GM12878 (cell line): ENCODE data around the gene LEMD3. TPM values are rescaled to one million over a fixed set of nuclear protein-coding genes. Genes with fewer than 3 reads are reported as not detected.

Experiments used
- ATAC-seq: fragments of 200-7000 bp; cut with Tn5 transposase; 3 replicates; pipeline ENCODE4 v1.9.1; 2020; ENCODE audit warnings: mild to moderate bottlenecking, moderate library complexity
- BruUV-seq: library from RNA; stranded (reverse); fragments of 400-500 nt; replicated peaks from 2 replicates; lab custom pipeline; 2021; lab: Mats Ljungman, UMichigan
- CTCF ChIA-PET: fragments of 300-600 bp; sonication (Branson Sonifier 250); formaldehyde crosslinking; extraction: SDS; loops from one replicate; lab custom pipeline; 2021; ENCODE audit warnings: inconsistent platforms; lab: Yijun Ruan, JAX
- POLR2A ChIA-PET: fragments of 350-600 bp; formaldehyde crosslinking; extraction: SDS; loops from one replicate; lab custom pipeline; 2021; ENCODE audit warnings: inconsistent platforms; lab: Charles Lee
- RAD21 ChIA-PET: fragments of 300-600 bp; sonication (Branson Sonifier 250); formaldehyde crosslinking; loops from one replicate; lab custom pipeline; 2023; ENCODE audit warnings: antibody characterized with exemption; ENCODE audit not compliant: unreplicated experiment; lab: Charles Lee
- SMC1A ChIA-PET: fragments of 300-600 bp; sonication (Branson Sonifier 250); formaldehyde crosslinking; loops from one replicate; lab custom pipeline; 2023; ENCODE audit not compliant: unreplicated experiment, uncharacterized antibody; lab: Charles Lee
- DNase-seq: peaks from one replicate; pipeline ENCODE4 v3.0.0-alpha.2; 2011; ENCODE audit warnings: low read depth, low spot score
- FAIRE-seq: peaks from 3 replicates; lab custom pipeline; 2011; peaks lifted over from hg19 to GRCh38; lab: Jason Lieb, UNC
- H2AFZ ChIP-seq: 2 replicates; pipeline ENCODE4 v1.6.0; 2011; ENCODE audit warnings: low read depth, low read length, control low read depth; ENCODE audit not compliant: control insufficient read depth
- H3K27ac ChIP-seq: 2 replicates; pipeline ENCODE4 v1.5.1; 2011; ENCODE audit warnings: control low read depth; ENCODE audit not compliant: control insufficient read depth, insufficient read depth
- H3K27me3 ChIP-seq, 2 experiments: replicated peaks in 1 of 2; 2 replicates each; pipeline versions ENCODE4 v1.6.0 to v1.6.1; 2011; ENCODE audit warnings: low read length in 1 of 2; ENCODE audit not compliant: control insufficient read depth in 2 of 2, insufficient read depth in 2 of 2
- H3K36me3 ChIP-seq, 2 experiments: 2 replicates each; pipeline ENCODE4 v1.5.1; 2011; ENCODE audit warnings: low read length in 1 of 2; ENCODE audit not compliant: control insufficient read depth in 2 of 2, insufficient read depth in 2 of 2
- H3K4me1 ChIP-seq: 2 replicates; pipeline ENCODE4 v1.6.1; 2011; ENCODE audit warnings: mild to moderate bottlenecking, low read length, moderate library complexity, mixed read lengths; ENCODE audit not compliant: control insufficient read depth, insufficient read depth
- H3K4me2 ChIP-seq: 2 replicates; pipeline ENCODE4 v1.6.0; 2011; ENCODE audit warnings: control low read depth; ENCODE audit not compliant: control insufficient read depth, insufficient read depth
- H3K4me3 ChIP-seq: fragments of 200-600 bp; sonication (generic); 2 replicates; pipeline ENCODE4 v1.5.1; 2016
- H3K79me2 ChIP-seq: 2 replicates; pipeline ENCODE4 v1.6.0; 2011; ENCODE audit warnings: low read length; ENCODE audit not compliant: control insufficient read depth, insufficient read depth
- H3K9ac ChIP-seq: 2 replicates; pipeline ENCODE4 v1.8.0; 2011; ENCODE audit warnings: low read length, control low read depth, mixed read lengths; ENCODE audit not compliant: control insufficient read depth, insufficient read depth
- H3K9me3 ChIP-seq: replicated peaks from 3 replicates; pipeline ENCODE4 v1.5.1; 2011; ENCODE audit warnings: mild to moderate bottlenecking, low read length; ENCODE audit not compliant: control insufficient read depth, insufficient read depth
- H4K20me1 ChIP-seq: 2 replicates; pipeline ENCODE4 v1.6.0; 2011; ENCODE audit not compliant: control insufficient read depth, insufficient read depth
- DPF2 ChIP-seq: fragments of 450-650 bp; IDR thresholded peaks from 2 replicates; pipeline ENCODE4 v1.6.1; 2017; ENCODE audit warnings: mild to moderate bottlenecking
- ETV6 ChIP-seq, 2 experiments: fragments of 450-650 bp in 1 of 2; IDR thresholded peaks in 1 of 2; conservative IDR thresholded peaks in 1 of 2; 2 replicates each; pipeline ENCODE4 v1.6.1; 2014; ENCODE audit warnings: antibody characterized with exemption in 1 of 2, borderline replicate concordance in 1 of 2, low read depth in 1 of 2, mild to moderate bottlenecking in 1 of 2, moderate library complexity in 1 of 2
- FOXK2 ChIP-seq: fragments of 450-650 bp; IDR thresholded peaks from 2 replicates; pipeline ENCODE4 v1.6.1; 2017; ENCODE audit warnings: mild to moderate bottlenecking, moderate library complexity
- FOXM1 ChIP-seq: IDR thresholded peaks from 2 replicates; pipeline ENCODE4 v1.6.1; 2012; ENCODE audit warnings: low read depth, mild to moderate bottlenecking, inconsistent platforms, low read length, moderate library complexity
- IKZF2 ChIP-seq, 2 experiments: fragments of 450-650 bp; IDR thresholded peaks; 2 replicates each; pipeline ENCODE4 v1.6.1; 2017; ENCODE audit warnings: mild to moderate bottlenecking in 2 of 2, moderate library complexity in 2 of 2
- IRF5 ChIP-seq: fragments of 450-650 bp; IDR thresholded peaks from 2 replicates; pipeline ENCODE4 v1.6.1; 2017; ENCODE audit warnings: borderline replicate concordance
- MYB ChIP-seq: fragments of 150-350 bp; IDR thresholded peaks from 2 replicates; pipeline ENCODE4 v1.6.1; 2014; ENCODE audit warnings: mild to moderate bottlenecking, low read depth, low read length, borderline replicate concordance
- NFXL1 ChIP-seq: fragments of 450-650 bp; IDR thresholded peaks from 2 replicates; pipeline ENCODE4 v1.6.1; 2017; ENCODE audit warnings: antibody characterized with exemption, mild to moderate bottlenecking, borderline replicate concordance
- NR2C2 ChIP-seq: IDR thresholded peaks from 2 replicates; pipeline ENCODE4 v1.6.1; 2011; ENCODE audit warnings: borderline replicate concordance, low read depth; ENCODE audit not compliant: control insufficient read depth, insufficient read length
- SMARCA5 ChIP-seq: fragments of 450-650 bp; IDR thresholded peaks from 2 replicates; pipeline ENCODE4 v1.6.1; 2017; ENCODE audit warnings: mild to moderate bottlenecking
- SRF ChIP-seq, 2 experiments: IDR thresholded peaks; 2 replicates each; pipeline ENCODE4 v1.6.1; 2011; ENCODE audit warnings: low read depth in 2 of 2, low read length in 2 of 2, mild to moderate bottlenecking in 1 of 2, moderate library complexity in 1 of 2
- ZBTB40 ChIP-seq: fragments of 450-650 bp; IDR thresholded peaks from 2 replicates; pipeline ENCODE4 v1.6.1; 2016; ENCODE audit warnings: mild to moderate bottlenecking, moderate library complexity, borderline replicate concordance
- ZSCAN29 ChIP-seq: fragments of 450-650 bp; IDR thresholded peaks from 2 replicates; pipeline ENCODE4 v1.6.1; 2017; ENCODE audit warnings: mild to moderate bottlenecking, moderate library complexity
- WGBS: methylation state at CpG from one replicate; pipeline ENCODE4 v1.1.6; 2016; ENCODE audit warnings: low lambda C conversion rate; ENCODE audit not compliant: insufficient replicate concordance, insufficient coverage; ENCODE audit errors: missing lambda C conversion rate; 5-methylcytosine and 5-hydroxymethylcytosine counted together
- in situ Hi-C: fragments of 300-500 bp; cut with MboI; formaldehyde crosslinking; loops from 9 replicates; pipeline ENCODE4 v1.14.3; 2018; ENCODE audit warnings: mixed read lengths
- intact Hi-C: fragments of 100-400 bp; cut with micrococcal nuclease; formaldehyde crosslinking; loops from one replicate; pipeline ENCODE4 v1.14.2; 2022; ENCODE audit not compliant: unreplicated experiment
- polyA plus RNA-seq, 11 experiments: library from polyadenylated mRNA; depleted of rRNA in 4 of 11; unstranded in 6 of 11; stranded (reverse) in 5 of 11; fragments of >200 nt; fragmentation: Nextera tagmentation in 4 of 11; fragmentation: Illumina TruSeq in 1 of 11; extraction: Ambion mirVana in 4 of 11; extraction: Trizol in 1 of 11; gene quantifications; 1 replicate in 1 of 11; 2 replicates in 10 of 11; pipeline versions ENCODE4 v1.2.1 to v1.2.3, GENCODE V29; 2011 to 2016; ENCODE audit warnings: inconsistent platforms in 2 of 11, missing spikeins in 2 of 11, low read depth in 1 of 11
- total RNA-seq, 4 experiments: library from RNA; depleted of rRNA in 3 of 4; stranded (reverse); fragments of >200 nt in 3 of 4; fragmentation: Illumina TruSeq in 1 of 4; extraction: Trizol in 1 of 4; gene quantifications; 2 replicates each; pipeline versions ENCODE4 v1.2.1 to v1.2.3, GENCODE V29; 2013 to 2021

LEMD3 gene
- total and polyA plus RNA-seq, 10 of the 15 experiments (the other 5 are each of a cell fraction or from before 2014, with no cell fraction given), result 7.5 to 26.0 (median 16.5) TPM

GRCh38 chr12:65252515-65252914, 83.1 kb downstream of the LEMD3 start:
- Histone ChIP-seq H3K4me2 (no peak overlapping the region), H3K4me3 (no peak overlapping the region), H3K4me1 (no peaks in the 10 kb centered on the region), H3K79me2 (no peaks in the 10 kb centered on the region), H4K20me1 (no peaks in the 10 kb centered on the region), H2AFZ (no peak overlapping the region), H3K27ac (no peak overlapping the region), H3K36me3 (peaks cover 0 to 3% of the 10 kb centered on the region in 2 experiments; a peak in 1 of 4 replicates), H3K9ac (no peak overlapping the region), H3K27me3 (no peaks in the 10 kb centered on the region), H3K9me3 (no peaks in the 10 kb centered on the region)
- in situ Hi-C loops (no loop called here), intact Hi-C loops (no loop called here)
- ChIA-PET RAD21 (interaction anchor here (1.4 kb wide), 1 partner anchor 358 kb away, joined by 3 read pairs; no protein-coding TSS in a partner anchor), CTCF (interaction anchor here (1.0 kb wide), 1 partner anchor 12 kb away, joined by 3 read pairs; no protein-coding TSS in a partner anchor), SMC1A (interaction anchor here (1.4 kb wide), 1 partner anchor 361 kb away, joined by 3 read pairs; no protein-coding TSS in a partner anchor), POLR2A (no interaction called here)
- ATAC-seq, result no peak
- FAIRE-seq, result peak; percentile 35
- TF ChIP-seq NFXL1, result no peak
- no peak for TF ChIP-seq FOXM1
- BruUV-seq, result no TSS peak
- WGBS, result 0% methylated on average over 1 of the region's 1 CpG
- no peak for DNase-seq

GRCh38 chr12:65257986-65258385, 88.6 kb downstream of the LEMD3 start:
- H3K4me1 ChIP-seq, result no peaks in the 10 kb centered on the region
- no peak overlapping the region for H2AFZ ChIP-seq
- H3K27ac ChIP-seq, result no peak overlapping the region
- H4K20me1 ChIP-seq, result no peaks in the 10 kb centered on the region
- no TSS peak for BruUV-seq
- ChIA-PET CTCF (no interaction called here), RAD21 (no interaction called here), POLR2A (no interaction called here), SMC1A (no interaction called here)
- no peak for FAIRE-seq
- DNase-seq, result no peak
- in situ Hi-C loops (no loop called here), intact Hi-C loops (no loop called here)
- H3K79me2 ChIP-seq, result no peaks in the 10 kb centered on the region
- no peak for ATAC-seq
- H3K27me3 ChIP-seq, result no peaks in the 10 kb centered on the region
- H3K4me2 ChIP-seq, result no peak overlapping the region
- H3K4me3 ChIP-seq, result no peak overlapping the region
- H3K36me3 ChIP-seq, result no peaks in the 10 kb centered on the region
- no peaks in the 10 kb centered on the region for H3K9me3 ChIP-seq
- no peak overlapping the region for H3K9ac ChIP-seq
- TF ChIP-seq FOXK2 (no peak), IKZF2 (IDR thresholded peaks at IDR 0.05) (no peak), ZBTB40 (no peak), NFXL1 (no peak), MYB (no peak), ZSCAN29 (no peak), ETV6 (conservative IDR thresholded peaks at IDR 0.05 in 1 of 2, IDR thresholded peaks at IDR 0.05 in 1 of 2; ENCODE audit: borderline replicate concordance in 1 of 2, low read depth in 1 of 2) (no peak), IRF5 (no peak), SRF (IDR thresholded peaks at IDR 0.05; ENCODE audit: low read depth in 2 of 2, low read length in 2 of 2) (no peak), SMARCA5 (no peak), NR2C2 (no peak), DPF2 (no peak)
